HG02973 (cell line): Measurements from ENCODE around the gene KIF3B.
A peak's percentile ranks its signal among the peaks of the same experiment; 100 is the strongest.
"Not testable (repeated sequence)": the region's sequence is repeated elsewhere in the genome, so short reads cannot be mapped to it uniquely, and the experiment has no call there.

Experiments
- ATAC-seq: cut with Tn5 transposase; IDR thresholded peaks from one replicate; pipeline ENCODE4 v1.9.1; 2021; ENCODE audit warnings: moderate library complexity; ENCODE audit not compliant: unreplicated experiment

KIF3B gene

GRCh38 chr20:32327087-32327681, 49.7 kb downstream of the KIF3B start:
- ATAC-seq: no peak

- ATAC-seq: no peak
Observed at GRCh38 chr20:32329817-32330554, 52.5 kb downstream of the KIF3B start.

- no peak for ATAC-seq
Observed at GRCh38 chr20:32330555-32330897, 53.1 kb downstream of the KIF3B start.

- no peak for ATAC-seq
Observed at GRCh38 chr20:32332614-32333013, 55.2 kb downstream of the KIF3B start.

GRCh38 chr20:32333181-32333987, 55.9 kb downstream of the KIF3B start:
- peak; percentile 46 for ATAC-seq

GRCh38 chr20:32333988-32334885, 56.8 kb downstream of the KIF3B start:
- ATAC-seq: peak; percentile 28

GRCh38 chr20:32336918-32337347, 59.5 kb downstream of the KIF3B start:
- ATAC-seq: no peak

GRCh38 chr20:32337937-32338661, 60.6 kb downstream of the KIF3B start:
- ATAC-seq: no peak

GRCh38 chr20:32338665-32339064, 61.2 kb downstream of the KIF3B start:
- no peak for ATAC-seq

GRCh38 chr20:32339116-32339515, 61.7 kb downstream of the KIF3B start:
- ATAC-seq: no peak

- ATAC-seq: not testable (repeated sequence)
Observed at GRCh38 chr20:32341053-32341452, 63.6 kb downstream of the KIF3B start.

GRCh38 chr20:32343439-32343838, 66.0 kb downstream of the KIF3B start:
- no peak for ATAC-seq

GRCh38 chr20:32344835-32345506, 67.5 kb downstream of the KIF3B start:
- no peak for ATAC-seq

- ATAC-seq: no peak
Observed at GRCh38 chr20:32348207-32348606, 70.8 kb downstream of the KIF3B start.

GRCh38 chr20:32350421-32350820, 73.0 kb downstream of the KIF3B start:
- no peak for ATAC-seq

- no peak for ATAC-seq
Observed at GRCh38 chr20:32352121-32352720, 74.8 kb downstream of the KIF3B start.

GRCh38 chr20:32353848-32354496, 76.5 kb downstream of the KIF3B start:
- ATAC-seq: no peak

- ATAC-seq: no peak
Observed at GRCh38 chr20:32354592-32355416, 77.4 kb downstream of the KIF3B start.
